HG02885 (cell line): ENCODE data around the gene CLTCL1.
"Not testable (repeated sequence)": the region's sequence is repeated elsewhere in the genome, so short reads cannot be mapped to it uniquely, and the experiment has no call there.

Experiments used
- ATAC-seq: cut with Tn5 transposase; IDR thresholded peaks from one replicate; pipeline ENCODE4 v1.9.1; 2021; ENCODE audit warnings: mild to moderate bottlenecking; ENCODE audit not compliant: unreplicated experiment, poor library complexity

CLTCL1 gene

GRCh38 chr22:19158649-19159048, 132.9 kb downstream of the CLTCL1 start:
- ATAC-seq, result not testable (repeated sequence)

- ATAC-seq, result not testable (repeated sequence)
These were observed 135.4 kb downstream of the CLTCL1 start for GRCh38 chr22:19156109-19156508.

GRCh38 chr22:19152942-19153883, 138.3 kb downstream of the CLTCL1 start:
- no peak for ATAC-seq

- no peak for ATAC-seq
These were observed 140.0 kb downstream of the CLTCL1 start for GRCh38 chr22:19151329-19152191.

GRCh38 chr22:19150482-19151328, 140.8 kb downstream of the CLTCL1 start:
- no peak for ATAC-seq

- no peak for ATAC-seq
These were observed 141.5 kb downstream of the CLTCL1 start, which contains the start of gene GSC2 for GRCh38 chr22:19149991-19150390. TSS of gene GSC2 (minus strand) at chr22:19150292. CDS start at chr22:19150283, 9 bp downstream.

GRCh38 chr22:19149047-19149883, 142.3 kb downstream of the CLTCL1 start:
- ATAC-seq, result no peak

GRCh38 chr22:19148417-19149046, 143.0 kb downstream of the CLTCL1 start:
- no peak for ATAC-seq

GRCh38 chr22:19147195-19147780, 144.2 kb downstream of the CLTCL1 start:
- no peak for ATAC-seq

GRCh38 chr22:19146215-19146968, 145.1 kb downstream of the CLTCL1 start:
- no peak for ATAC-seq

- no peak for ATAC-seq
These were observed 147.5 kb downstream of the CLTCL1 start for GRCh38 chr22:19143967-19144400.

- no peak for ATAC-seq
These were observed 148.3 kb downstream of the CLTCL1 start for GRCh38 chr22:19143212-19143611.

GRCh38 chr22:19142394-19142793, 149.1 kb downstream of the CLTCL1 start:
- no peak for ATAC-seq

- no peak for ATAC-seq
These were observed 151.5 kb downstream of the CLTCL1 start for GRCh38 chr22:19139974-19140373.

GRCh38 chr22:19139001-19139356, 152.5 kb downstream of the CLTCL1 start:
- no peak for ATAC-seq

GRCh38 chr22:19138217-19139000, 153.1 kb downstream of the CLTCL1 start:
- no peak for ATAC-seq
